DOHH2 (cell line): ENCODE data around the gene CEP152.

Source experiments
- H3F3A ChIP-seq: fragments of 200-600 bp; sonication (generic), shearing (Covaris generic); 2 replicates; pipeline ENCODE4 v1.6.0; 2016; ENCODE audit warnings: antibody characterized with exemption, mild to moderate bottlenecking; ENCODE audit not compliant: control insufficient read depth, insufficient read depth
- H3K27ac ChIP-seq: fragments of 200-600 bp; sonication (generic); 2 replicates; pipeline ENCODE4 v1.5.1; 2014; ENCODE audit warnings: low read depth, mild to moderate bottlenecking, low read length, moderate library complexity
- H3K27me3 ChIP-seq: fragments of 200-600 bp; sonication (generic); 2 replicates; pipeline ENCODE4 v1.6.1; 2014; ENCODE audit warnings: mild to moderate bottlenecking, low read length, mixed read lengths; ENCODE audit not compliant: control insufficient read depth
- H3K36me3 ChIP-seq: fragments of 200-600 bp; sonication (generic); 2 replicates; pipeline ENCODE4 v1.6.1; 2014; ENCODE audit warnings: mild to moderate bottlenecking, low read length, moderate library complexity, mixed read lengths; ENCODE audit not compliant: control insufficient read depth
- H3K4me1 ChIP-seq: fragments of 200-600 bp; sonication (generic); 2 replicates; pipeline ENCODE4 v1.6.1; 2014; ENCODE audit warnings: mild to moderate bottlenecking, low read length, mixed read lengths; ENCODE audit not compliant: control insufficient read depth
- H3K4me2 ChIP-seq: fragments of 200-600 bp; sonication (generic); 2 replicates; pipeline ENCODE4 v1.6.0; 2014; ENCODE audit warnings: mild to moderate bottlenecking, low read length, moderate library complexity
- H3K4me3 ChIP-seq: fragments of 200-600 bp; sonication (generic); 2 replicates; pipeline ENCODE4 v1.5.1; 2014; ENCODE audit warnings: mild to moderate bottlenecking, low read length, mixed read lengths
- H3K79me2 ChIP-seq: fragments of 200-600 bp; sonication (generic); 2 replicates; pipeline ENCODE4 v1.6.1; 2014; ENCODE audit warnings: mild to moderate bottlenecking, low read length, mixed read lengths; ENCODE audit not compliant: control insufficient read depth
- H3K9me2 ChIP-seq: fragments of 200-600 bp; sonication (generic); replicated peaks from 2 replicates; pipeline ENCODE4 v1.6.1; 2014; ENCODE audit warnings: mild to moderate bottlenecking, low read length, mixed read lengths; ENCODE audit not compliant: control insufficient read depth
- H3K9me3 ChIP-seq: fragments of 200-600 bp; sonication (generic); 2 replicates; pipeline ENCODE4 v1.6.1; 2014; ENCODE audit warnings: antibody characterized with exemption, low read length, mixed read lengths; ENCODE audit not compliant: control insufficient read depth, insufficient read depth
- H4K20me1 ChIP-seq: fragments of 200-600 bp; sonication (generic); 2 replicates; pipeline ENCODE4 v1.6.0; 2014; ENCODE audit warnings: low read depth, mild to moderate bottlenecking, antibody characterized with exemption, low read length, moderate library complexity; ENCODE audit not compliant: control insufficient read depth, insufficient read depth
- CTCF ChIP-seq: fragments of 200-600 bp; sonication (generic); IDR thresholded peaks from one replicate; pipeline ENCODE4 v1.5.1; 2014; ENCODE audit warnings: antibody characterized with exemption, mild to moderate bottlenecking, low read depth, low read length; ENCODE audit not compliant: poor library complexity, severe bottlenecking
- EZH2phosphoT487 ChIP-seq: fragments of 200-600 bp; sonication (generic); IDR thresholded peaks from 2 replicates; pipeline ENCODE4 v1.6.1; 2017; ENCODE audit warnings: borderline replicate concordance, mild to moderate bottlenecking, antibody characterized with exemption, low read length, moderate library complexity, mixed read lengths

Gene CEP152

GRCh38 chr15:48850648-48851047 is 39.8 kb upstream of the CEP152 start:
- H3F3A ChIP-seq = no peaks in the 10 kb centered on the region
- H3K9me2 ChIP-seq = no peaks in the 10 kb centered on the region
- H3K27ac ChIP-seq = no peak overlapping the region
- no peak overlapping the region for H3K4me2 ChIP-seq
- no peaks in the 10 kb centered on the region for H3K4me1 ChIP-seq
- no peaks in the 10 kb centered on the region for H3K36me3 ChIP-seq
- H3K79me2 ChIP-seq = no peaks in the 10 kb centered on the region
- H4K20me1 ChIP-seq = no peaks in the 10 kb centered on the region
- no peaks in the 10 kb centered on the region for H3K9me3 ChIP-seq
- H3K4me3 ChIP-seq = no peak overlapping the region
- TF ChIP-seq EZH2phosphoT487 (no peak), CTCF (no peak)
- H3K27me3 ChIP-seq = peaks cover 7% of the 10 kb centered on the region

DNA sequence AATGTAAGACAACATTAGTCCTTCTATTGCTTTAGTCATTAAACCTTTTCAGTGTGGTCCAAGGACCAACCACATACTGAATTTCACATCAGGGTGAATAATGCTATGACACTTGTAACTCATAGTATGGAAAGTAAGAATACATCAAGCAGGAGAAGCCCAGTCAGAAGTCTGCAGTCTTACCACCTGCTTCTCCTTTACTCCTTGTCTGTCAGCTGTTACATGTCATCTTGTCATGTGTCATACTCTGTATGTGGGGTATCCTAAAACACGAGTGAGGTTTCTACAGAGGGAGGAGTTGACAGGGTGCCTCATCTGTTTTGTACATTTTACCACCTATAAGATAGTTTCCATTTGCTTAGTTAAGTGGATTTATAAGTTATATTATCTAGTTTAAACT is 34.3 kb upstream of the CEP152 start:
- Histone ChIP-seq H3K9me2 (no peaks in the 10 kb centered on the region), H3K27ac (no peak overlapping the region), H3K4me3 (no peak overlapping the region), H4K20me1 (no peaks in the 10 kb centered on the region), H3K4me1 (no peaks in the 10 kb centered on the region), H3K27me3 (no peaks in the 10 kb centered on the region), H3K4me2 (no peak overlapping the region), H3K9me3 (no peaks in the 10 kb centered on the region), H3K36me3 (no peaks in the 10 kb centered on the region), H3K79me2 (no peaks in the 10 kb centered on the region), H3F3A (no peaks in the 10 kb centered on the region)
- TF ChIP-seq CTCF (no peak), EZH2phosphoT487 (no peak)

DNA sequence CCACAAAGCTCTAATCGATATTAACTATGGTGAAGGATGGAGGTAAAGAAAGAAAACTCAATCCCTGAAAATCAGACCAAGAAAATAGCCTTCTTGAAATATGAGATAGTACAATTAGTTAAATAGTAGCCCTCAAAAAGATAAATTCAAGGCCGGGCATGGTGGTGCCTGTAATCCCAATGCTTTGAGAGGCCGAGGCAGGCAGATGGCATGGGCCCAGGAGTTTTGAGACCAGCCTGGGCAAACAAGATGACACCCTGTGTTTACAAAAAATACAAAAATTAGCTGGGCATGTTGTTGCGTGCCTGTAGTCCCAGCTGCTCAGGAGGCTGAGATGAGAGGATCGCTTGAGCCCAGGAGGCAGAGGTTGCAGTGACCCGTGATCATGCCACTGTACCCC is 31.6 kb upstream of the CEP152 start:
- no peaks in the 10 kb centered on the region for H3K4me1 ChIP-seq
- no peaks in the 10 kb centered on the region for H4K20me1 ChIP-seq
- H3K4me2 ChIP-seq = no peak overlapping the region
- no peaks in the 10 kb centered on the region for H3F3A ChIP-seq
- TF ChIP-seq EZH2phosphoT487 = no peak
- no peak for TF ChIP-seq CTCF
- H3K36me3 ChIP-seq = no peaks in the 10 kb centered on the region
- no peaks in the 10 kb centered on the region for H3K9me2 ChIP-seq
- no peak overlapping the region for H3K27ac ChIP-seq
- H3K4me3 ChIP-seq = no peak overlapping the region
- no peaks in the 10 kb centered on the region for H3K9me3 ChIP-seq
- H3K27me3 ChIP-seq = no peaks in the 10 kb centered on the region
- no peaks in the 10 kb centered on the region for H3K79me2 ChIP-seq

- H3K4me3 ChIP-seq = no peak overlapping the region
- H3K36me3 ChIP-seq = no peaks in the 10 kb centered on the region
- H4K20me1 ChIP-seq = no peaks in the 10 kb centered on the region
- H3K4me2 ChIP-seq = no peak overlapping the region
- no peaks in the 10 kb centered on the region for H3K4me1 ChIP-seq
- H3K79me2 ChIP-seq = no peaks in the 10 kb centered on the region
- TF ChIP-seq CTCF (no peak), EZH2phosphoT487 (no peak)
- H3K9me3 ChIP-seq = no peaks in the 10 kb centered on the region; the same call in 1 of the 2 replicates
- no peaks in the 10 kb centered on the region for H3F3A ChIP-seq
- H3K27ac ChIP-seq = no peak overlapping the region
- no peaks in the 10 kb centered on the region for H3K9me2 ChIP-seq
- 0 out of 2 replicates have a peak, but pooled peaks cover 2% of the 10 kb centered on the region for H3K27me3 ChIP-seq
Measured at GRCh38 chr15:48834756-48835155, 23.9 kb upstream of the CEP152 start.
